NCI-H226 (cell line): Measurements from ENCODE around the gene PNRC2.
A peak's percentile ranks its signal among the peaks of the same experiment; 100 is the strongest.
"Not testable (repeated sequence)": the region's sequence is repeated elsewhere in the genome, so short reads cannot be mapped to it uniquely, and the experiment has no call there.

Experiments
- DNase-seq: peaks from one replicate; pipeline ENCODE4 v3.0.0-alpha.2; 2015

Gene PNRC2

GRCh38 chr1:23995431-23995837 is 35.8 kb downstream of the PNRC2 start:
- DNase-seq, result no peak

- DNase-seq, result no peak
These were observed 37.1 kb downstream of the PNRC2 start for GRCh38 chr1:23996700-23997229.

GRCh38 chr1:23997812-23998211 is 38.2 kb downstream of the PNRC2 start:
- no peak for DNase-seq

- DNase-seq, result no peak
These were observed 39.6 kb downstream of the PNRC2 start for GRCh38 chr1:23999156-23999671.

GRCh38 chr1:24002695-24003094 is 43.1 kb downstream of the PNRC2 start:
- no peak for DNase-seq

- peak; percentile 29 for DNase-seq
These were observed 43.8 kb downstream of the PNRC2 start for GRCh38 chr1:24003331-24003972.

- no peak for DNase-seq
These were observed 44.5 kb downstream of the PNRC2 start for GRCh38 chr1:24004132-24004531.

GRCh38 chr1:24005163-24005562 is 45.5 kb downstream of the PNRC2 start:
- no peak for DNase-seq

- no peak for DNase-seq
These were observed 47.5 kb downstream of the PNRC2 start for GRCh38 chr1:24007079-24007478.

- DNase-seq, result not testable (repeated sequence)
These were observed 49.1 kb downstream of the PNRC2 start for GRCh38 chr1:24008574-24009184.

GRCh38 chr1:24009406-24009805 is 49.8 kb downstream of the PNRC2 start:
- peak; percentile 34 for DNase-seq

- no peak for DNase-seq
These were observed 51.0 kb downstream of the PNRC2 start for GRCh38 chr1:24010650-24011049.

- DNase-seq, result not testable (repeated sequence)
These were observed 53.2 kb downstream of the PNRC2 start for GRCh38 chr1:24012878-24013277.
